Measurements from ENCODE around the gene VPS37D. TPM values are rescaled to one million over a fixed set of nuclear protein-coding genes. Genes with fewer than 3 reads are reported as not detected.
"Not testable (repeated sequence)": the region's sequence is repeated elsewhere in the genome, so short reads cannot be mapped to it uniquely, and the experiment has no call there.

Gene VPS37D
- polyA plus RNA-seq (ENCODE audit: insufficient read length in 4 of 4) = 10 to 100 TPM in 2 of 4 donors, 1 to 10 TPM in 2; 7.0 to 18.1 (median 10.6) TPM

- peak; percentile 70 to 84 (median 82) for DNase-seq (ENCODE audit: low read depth in 4 of 4, low spot score in 3 of 4)
Observed at GRCh38 chr7:73667344-73668102, at the start of gene VPS37D. Gene VPS37D, plus strand, starts transcription at chr7:73667831. Its CDS starts 128 bp downstream, at chr7:73667959.

- DNase-seq (ENCODE audit: low read depth in 4 of 4, low spot score in 3 of 4) = no peak
Observed at GRCh38 chr7:73618538-73618937, 49.1 kb upstream of the VPS37D start.

GRCh38 chr7:73619394-73619793, 48.2 kb upstream of the VPS37D start:
- not testable (repeated sequence) for DNase-seq (ENCODE audit: low read depth in 4 of 4, low spot score in 3 of 4)

- no peak for DNase-seq (ENCODE audit: low read depth in 4 of 4, low spot score in 3 of 4)
Observed at GRCh38 chr7:73621168-73622063, 46.2 kb upstream of the VPS37D start.

GRCh38 chr7:73622527-73622908, 45.1 kb upstream of the VPS37D start:
- DNase-seq (ENCODE audit: low read depth in 4 of 4, low spot score in 3 of 4) = no peak

- DNase-seq (ENCODE audit: low read depth in 4 of 4, low spot score in 3 of 4) = no peak
Observed at GRCh38 chr7:73622909-73623797, 44.5 kb upstream of the VPS37D start.

GRCh38 chr7:73623798-73624668, 43.6 kb upstream of the VPS37D start, which contains the start of gene MLXIPL:
Gene MLXIPL, minus strand, starts transcription at chr7:73624522. Its CDS starts 30 bp downstream, at chr7:73624492.
- peak in 1 of 4 donors; percentile 67 for DNase-seq (ENCODE audit: low read depth in 4 of 4, low spot score in 3 of 4)

- DNase-seq (ENCODE audit: low read depth in 4 of 4, low spot score in 3 of 4) = no peak
Observed at GRCh38 chr7:73624669-73625001, 43.0 kb upstream of the VPS37D start.

GRCh38 chr7:73625276-73625675, 42.4 kb upstream of the VPS37D start:
- DNase-seq (ENCODE audit: low read depth in 4 of 4, low spot score in 3 of 4) = no peak

- no peak for DNase-seq (ENCODE audit: low read depth in 4 of 4, low spot score in 3 of 4)
Observed at GRCh38 chr7:73626814-73627213, 40.8 kb upstream of the VPS37D start.

GRCh38 chr7:73628504-73628903, 39.1 kb upstream of the VPS37D start:
- no peak for DNase-seq (ENCODE audit: low read depth in 4 of 4, low spot score in 3 of 4)

GRCh38 chr7:73631558-73631957, 36.1 kb upstream of the VPS37D start:
- no peak for DNase-seq (ENCODE audit: low read depth in 4 of 4, low spot score in 3 of 4)

GRCh38 chr7:73633323-73633722, 34.3 kb upstream of the VPS37D start:
- DNase-seq (ENCODE audit: low read depth in 4 of 4, low spot score in 3 of 4) = no peak

- no peak for DNase-seq (ENCODE audit: low read depth in 4 of 4, low spot score in 3 of 4)
Observed at GRCh38 chr7:73633844-73634243, 33.8 kb upstream of the VPS37D start.

- DNase-seq (ENCODE audit: low read depth in 4 of 4, low spot score in 3 of 4) = no peak
Observed at GRCh38 chr7:73635428-73636200, 32.0 kb upstream of the VPS37D start.

- no peak for DNase-seq (ENCODE audit: low read depth in 4 of 4, low spot score in 3 of 4)
Observed at GRCh38 chr7:73638911-73639310, 28.7 kb upstream of the VPS37D start.

GRCh38 chr7:73642834-73643233, 24.8 kb upstream of the VPS37D start:
- DNase-seq (ENCODE audit: low read depth in 4 of 4, low spot score in 3 of 4) = no peak

GRCh38 chr7:73644688-73645286, 22.8 kb upstream of the VPS37D start:
- DNase-seq (ENCODE audit: low read depth in 4 of 4, low spot score in 3 of 4) = no peak

All from left renal pelvis (tissue), 4 donors.